GM23338 (cell line): Measurements from ENCODE around the gene IGSF8. TPM values are rescaled to one million over a fixed set of nuclear protein-coding genes. Genes with fewer than 3 reads are reported as not detected.
"Not testable (repeated sequence)": the region's sequence is repeated elsewhere in the genome, so short reads cannot be mapped to it uniquely, and the experiment has no call there.

Experiments used
- ATAC-seq: fragments of 200-7000 bp; cut with Tn5 transposase; 3 replicates; pipeline ENCODE4 v1.9.1; 2020
- DNase-seq: peaks from one replicate; pipeline ENCODE4 v3.0.0-alpha.2; 2015; ENCODE audit warnings: low spot score
- H2AFZ ChIP-seq: fragments of 200-600 bp; sonication (generic); 2 replicates; pipeline ENCODE4 v1.8.0; 2016; ENCODE audit warnings: antibody characterized with exemption, mild to moderate bottlenecking, moderate library complexity
- H3F3A ChIP-seq: fragments of 200-600 bp; sonication (generic); replicated peaks from 2 replicates; pipeline ENCODE4 v1.8.0; 2017; ENCODE audit warnings: antibody characterized with exemption, mixed run types, low read depth
- H3K27ac ChIP-seq: fragments of 200-600 bp; sonication (generic); 2 replicates; pipeline ENCODE4 v1.6.1; 2016; ENCODE audit warnings: low read depth
- H3K27me3 ChIP-seq: fragments of 200-600 bp; sonication (generic); 2 replicates; pipeline ENCODE4 v1.8.0; 2016; ENCODE audit warnings: mild to moderate bottlenecking, mixed run types, moderate library complexity; ENCODE audit not compliant: insufficient read depth
- H3K36me3 ChIP-seq: fragments of 200-600 bp; sonication (generic); 2 replicates; pipeline ENCODE4 v1.8.0; 2016; ENCODE audit warnings: mild to moderate bottlenecking; ENCODE audit not compliant: insufficient read depth
- H3K4me1 ChIP-seq: fragments of 200-600 bp; sonication (generic); 2 replicates; pipeline ENCODE4 v1.8.0; 2016; ENCODE audit warnings: mild to moderate bottlenecking, moderate library complexity; ENCODE audit not compliant: insufficient read depth
- H3K4me2 ChIP-seq: fragments of 200-600 bp; sonication (generic); 2 replicates; pipeline ENCODE4 v1.7.1; 2017; ENCODE audit warnings: mixed run types
- H3K4me3 ChIP-seq: fragments of 200-600 bp; sonication (generic); 2 replicates; pipeline ENCODE4 v1.6.1; 2016; ENCODE audit warnings: mixed run types
- H3K79me2 ChIP-seq: fragments of 200-600 bp; sonication (generic); replicated peaks from 2 replicates; pipeline ENCODE4 v1.8.0; 2017; ENCODE audit warnings: mild to moderate bottlenecking; ENCODE audit not compliant: insufficient read depth
- H3K9me2 ChIP-seq: fragments of 200-600 bp; sonication (generic); 2 replicates; pipeline ENCODE4 v1.8.0; 2017; ENCODE audit not compliant: insufficient read depth
- H4K20me1 ChIP-seq: fragments of 200-600 bp; sonication (generic); replicated peaks from 2 replicates; pipeline ENCODE4 v1.8.0; 2017; ENCODE audit warnings: mild to moderate bottlenecking; ENCODE audit not compliant: insufficient read depth
- H3K27ac Mint-ChIP-seq: 2 replicates; pipeline ENCODE4 v1.8.0; 2020; ENCODE audit warnings: inconsistent platforms, mild to moderate bottlenecking, moderate library complexity, mixed read lengths
- H3K27me3 Mint-ChIP-seq: 3 replicates; pipeline ENCODE4 v1.8.0; 2022; ENCODE audit warnings: low read depth, mild to moderate bottlenecking, moderate library complexity, mixed read lengths, inconsistent platforms; ENCODE audit not compliant: insufficient read depth, poor library complexity
- H3K36me3 Mint-ChIP-seq: 3 replicates; pipeline ENCODE4 v1.8.0; 2021; ENCODE audit warnings: low read depth, mild to moderate bottlenecking, inconsistent platforms, moderate library complexity, mixed read lengths
- H3K4me1 Mint-ChIP-seq: 3 replicates; pipeline ENCODE4 v1.8.0; 2020; ENCODE audit warnings: mild to moderate bottlenecking, inconsistent platforms, mixed read lengths
- H3K4me3 Mint-ChIP-seq: 3 replicates; pipeline ENCODE4 v1.8.0; 2021; ENCODE audit warnings: moderate library complexity, mild to moderate bottlenecking, inconsistent platforms, mixed read lengths
- H3K9me3 Mint-ChIP-seq: 3 replicates; pipeline ENCODE4 v1.8.0; 2020; ENCODE audit warnings: moderate library complexity, mild to moderate bottlenecking, inconsistent platforms, mixed read lengths
- CREB1 ChIP-seq: fragments of 250-450 bp; sonication (Bioruptor Pico); IDR thresholded peaks from 2 replicates; pipeline ENCODE4 v1.5.0; 2020; ENCODE audit warnings: low read depth, mild to moderate bottlenecking, moderate library complexity
- EZH2 ChIP-seq: fragments of 200-600 bp; sonication (generic); IDR thresholded peaks from one replicate; pipeline ENCODE4 v1.8.0; 2017; ENCODE audit warnings: antibody characterized with exemption, mild to moderate bottlenecking, low read depth; ENCODE audit not compliant: unreplicated experiment
- JUNB ChIP-seq: IDR thresholded peaks from one replicate; pipeline ENCODE4 v1.6.1; 2016; ENCODE audit warnings: antibody characterized with exemption; ENCODE audit not compliant: unreplicated experiment
- ZNF331 ChIP-seq: fragments of 250-450 bp; sonication (Bioruptor Pico); IDR thresholded peaks from 2 replicates; pipeline ENCODE4 v1.5.0; 2020; ENCODE audit warnings: low read depth, mild to moderate bottlenecking, moderate library complexity
- polyA plus RNA-seq: library from polyadenylated mRNA; unstranded; fragments of >200 nt; fragmentation: Nextera tagmentation; extraction: Ambion mirVana; gene quantifications from 2 replicates; pipeline ENCODE4 v1.2.1, GENCODE V29; 2016
- total RNA-seq: library from RNA; depleted of rRNA; stranded (reverse); fragments of >200 nt; shearing (Covaris generic); gene quantifications from 2 replicates; pipeline ENCODE4 v1.2.3, GENCODE V29; 2014
- TF ChIP-seq, protein P1 (sequence below): IDR thresholded peaks from one replicate; pipeline ENCODE4 v1.6.1; 2018; ENCODE audit warnings: antibody characterized with exemption; ENCODE audit not compliant: unreplicated experiment
- TF ChIP-seq, protein P2 (sequence below), 2 experiments: fragments of 200-600 bp in 1 of 2; sonication (generic) in 1 of 2; conservative IDR thresholded peaks; 2 replicates each; pipeline versions ENCODE4 v1.5.1 to v1.6.1; 2016 to 2017; ENCODE audit warnings: antibody characterized with exemption in 2 of 2, low read depth in 2 of 2, mild to moderate bottlenecking in 2 of 2, moderate library complexity in 1 of 2

IGSF8 gene
- total and polyA plus RNA-seq, 2 experiments from 2014 or later, result 38.4 to 120 TPM

DNA sequence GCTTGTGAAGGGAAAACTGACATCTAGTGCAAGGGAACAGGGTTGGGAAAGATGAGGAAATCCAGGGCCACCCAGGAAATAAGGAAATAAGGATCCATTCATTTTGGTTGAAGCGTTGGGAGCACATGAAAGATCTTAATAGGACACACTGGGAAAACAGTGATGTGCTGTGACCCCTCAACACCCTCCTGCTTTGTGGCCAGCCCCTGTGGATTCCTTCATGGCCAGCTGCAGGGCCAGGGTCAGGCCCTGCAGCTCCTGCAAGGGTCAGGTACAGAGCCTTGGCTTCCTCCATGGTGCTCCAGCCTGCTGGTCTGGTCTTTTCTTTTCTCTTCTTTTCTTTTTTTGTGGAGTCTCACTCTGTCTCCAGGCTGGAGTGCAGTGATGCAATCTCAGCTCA lies 47.8 kb downstream of the IGSF8 start (continued):
- TF ChIP-seq, protein P1, sequence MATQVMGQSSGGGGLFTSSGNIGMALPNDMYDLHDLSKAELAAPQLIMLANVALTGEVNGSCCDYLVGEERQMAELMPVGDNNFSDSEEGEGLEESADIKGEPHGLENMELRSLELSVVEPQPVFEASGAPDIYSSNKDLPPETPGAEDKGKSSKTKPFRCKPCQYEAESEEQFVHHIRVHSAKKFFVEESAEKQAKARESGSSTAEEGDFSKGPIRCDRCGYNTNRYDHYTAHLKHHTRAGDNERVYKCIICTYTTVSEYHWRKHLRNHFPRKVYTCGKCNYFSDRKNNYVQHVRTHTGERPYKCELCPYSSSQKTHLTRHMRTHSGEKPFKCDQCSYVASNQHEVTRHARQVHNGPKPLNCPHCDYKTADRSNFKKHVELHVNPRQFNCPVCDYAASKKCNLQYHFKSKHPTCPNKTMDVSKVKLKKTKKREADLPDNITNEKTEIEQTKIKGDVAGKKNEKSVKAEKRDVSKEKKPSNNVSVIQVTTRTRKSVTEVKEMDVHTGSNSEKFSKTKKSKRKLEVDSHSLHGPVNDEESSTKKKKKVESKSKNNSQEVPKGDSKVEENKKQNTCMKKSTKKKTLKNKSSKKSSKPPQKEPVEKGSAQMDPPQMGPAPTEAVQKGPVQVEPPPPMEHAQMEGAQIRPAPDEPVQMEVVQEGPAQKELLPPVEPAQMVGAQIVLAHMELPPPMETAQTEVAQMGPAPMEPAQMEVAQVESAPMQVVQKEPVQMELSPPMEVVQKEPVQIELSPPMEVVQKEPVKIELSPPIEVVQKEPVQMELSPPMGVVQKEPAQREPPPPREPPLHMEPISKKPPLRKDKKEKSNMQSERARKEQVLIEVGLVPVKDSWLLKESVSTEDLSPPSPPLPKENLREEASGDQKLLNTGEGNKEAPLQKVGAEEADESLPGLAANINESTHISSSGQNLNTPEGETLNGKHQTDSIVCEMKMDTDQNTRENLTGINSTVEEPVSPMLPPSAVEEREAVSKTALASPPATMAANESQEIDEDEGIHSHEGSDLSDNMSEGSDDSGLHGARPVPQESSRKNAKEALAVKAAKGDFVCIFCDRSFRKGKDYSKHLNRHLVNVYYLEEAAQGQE, result no peak
- TF ChIP-seq, protein P2, sequence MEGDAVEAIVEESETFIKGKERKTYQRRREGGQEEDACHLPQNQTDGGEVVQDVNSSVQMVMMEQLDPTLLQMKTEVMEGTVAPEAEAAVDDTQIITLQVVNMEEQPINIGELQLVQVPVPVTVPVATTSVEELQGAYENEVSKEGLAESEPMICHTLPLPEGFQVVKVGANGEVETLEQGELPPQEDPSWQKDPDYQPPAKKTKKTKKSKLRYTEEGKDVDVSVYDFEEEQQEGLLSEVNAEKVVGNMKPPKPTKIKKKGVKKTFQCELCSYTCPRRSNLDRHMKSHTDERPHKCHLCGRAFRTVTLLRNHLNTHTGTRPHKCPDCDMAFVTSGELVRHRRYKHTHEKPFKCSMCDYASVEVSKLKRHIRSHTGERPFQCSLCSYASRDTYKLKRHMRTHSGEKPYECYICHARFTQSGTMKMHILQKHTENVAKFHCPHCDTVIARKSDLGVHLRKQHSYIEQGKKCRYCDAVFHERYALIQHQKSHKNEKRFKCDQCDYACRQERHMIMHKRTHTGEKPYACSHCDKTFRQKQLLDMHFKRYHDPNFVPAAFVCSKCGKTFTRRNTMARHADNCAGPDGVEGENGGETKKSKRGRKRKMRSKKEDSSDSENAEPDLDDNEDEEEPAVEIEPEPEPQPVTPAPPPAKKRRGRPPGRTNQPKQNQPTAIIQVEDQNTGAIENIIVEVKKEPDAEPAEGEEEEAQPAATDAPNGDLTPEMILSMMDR (conservative IDR thresholded peaks at IDR 0.05; ENCODE audit: low read depth in 2 of 2), result no peak
- TF ChIP-seq ZNF331 (CRISPR knock-in tag) (no peak), EZH2 (no peak), JUNB (no peak)

DNA sequence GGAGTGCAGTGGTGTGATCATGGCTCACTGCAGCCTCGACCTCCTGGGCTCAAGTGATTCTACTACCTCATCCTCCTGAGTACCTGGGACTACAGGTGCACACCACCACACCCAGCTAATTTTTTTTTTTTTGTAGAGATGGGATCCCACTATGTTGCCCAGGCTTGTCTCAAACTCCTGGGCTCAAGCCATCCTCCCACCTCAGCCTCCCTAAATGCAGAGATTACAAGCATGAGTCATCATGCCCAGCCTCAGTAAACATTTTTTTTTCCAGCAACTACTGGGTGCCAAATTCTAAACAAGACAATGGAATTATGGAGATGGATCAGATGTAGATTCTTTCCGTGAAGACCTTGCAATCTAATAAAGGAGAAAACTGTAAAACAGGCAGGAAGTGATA lies 48.2 kb downstream of the IGSF8 start:
- peaks cover 29% of the 10 kb centered on the region for H3K4me1 ChIP-seq
- peaks cover 13% of the 10 kb centered on the region for H3K27me3 Mint-ChIP-seq

DNA sequence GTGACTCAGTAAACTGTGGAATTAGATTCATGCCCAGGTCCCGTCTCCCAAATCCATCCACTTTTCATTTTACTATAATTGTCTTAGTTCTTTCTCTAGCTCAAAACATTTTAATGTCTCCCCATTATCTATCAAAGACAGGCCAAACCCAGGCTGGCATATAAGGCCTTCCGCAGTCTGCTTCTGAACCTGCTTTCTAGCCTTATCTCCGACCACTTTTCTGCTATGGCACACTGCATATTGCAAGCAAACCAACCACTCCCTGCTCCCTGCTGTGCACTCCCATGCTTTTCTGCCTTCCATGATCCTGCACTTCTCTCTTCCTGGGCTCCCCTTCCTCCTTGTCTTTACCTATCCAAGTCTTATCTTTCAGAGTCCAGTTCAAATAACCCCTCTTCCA lies 49.3 kb downstream of the IGSF8 start:
- Mint-ChIP-seq H3K4me3 (no peak overlapping the region), H3K36me3 (no peaks in the 10 kb centered on the region), H3K27ac (no peak overlapping the region), H3K9me3 (no peaks in the 10 kb centered on the region), H3K4me1 (peaks cover 29% of the 10 kb centered on the region), H3K27me3 (peaks cover 13% of the 10 kb centered on the region)
- Histone ChIP-seq H3K27ac (no peak overlapping the region), H4K20me1 (no peaks in the 10 kb centered on the region), H3K9me2 (no peaks in the 10 kb centered on the region; the same call in 1 of the 2 replicates), H3K79me2 (no peaks in the 10 kb centered on the region), H3K27me3 (peaks cover 8% of the 10 kb centered on the region; the same call in 1 of the 2 replicates), H3K4me3 (no peak overlapping the region), H3K4me1 (peaks cover 29% of the 10 kb centered on the region), H3F3A (0 out of 2 replicates have a peak, but pooled peaks cover 6% of the 10 kb centered on the region), H3K4me2 (peak overlapping the region; percentile 65), H3K36me3 (no peaks in the 10 kb centered on the region), H2AFZ (no peak overlapping the region)
- TF ChIP-seq CREB1 (CRISPR knock-in tag), result no peak
- no peak for DNase-seq
- ATAC-seq, result no peak

More for the DNA sequence above, 48.2 kb downstream of the IGSF8 start:
- not testable (repeated sequence) for H3K27me3 ChIP-seq, H3K4me3 Mint-ChIP-seq, H3F3A ChIP-seq, DNase-seq, H3K9me3 Mint-ChIP-seq, H2AFZ ChIP-seq, H3K36me3 Mint-ChIP-seq, H3K9me2 ChIP-seq, H3K36me3 ChIP-seq, H4K20me1 ChIP-seq, H3K27ac Mint-ChIP-seq, H3K4me3 ChIP-seq, H3K4me2 ChIP-seq, ATAC-seq, H3K27ac ChIP-seq, H3K79me2 ChIP-seq
- peaks cover 29% of the 10 kb centered on the region for H3K4me1 Mint-ChIP-seq
